ENCODE measurements around the gene ATP2B3. TPM values are rescaled to one million over a fixed set of nuclear protein-coding genes. Genes with fewer than 3 reads are reported as not detected.
A peak's percentile ranks its signal among the peaks of the same experiment; 100 is the strongest.

The ATP2B3 gene
- polyA plus RNA-seq, 1 donor (not counting 4 experiments of a cell fraction or from before 2014, with no cell fraction given) = not detected

- no peak overlapping the region for H2AFZ ChIP-seq (ENCODE audit: control insufficient read depth, low read length)
- H3K9ac ChIP-seq (ENCODE audit: control insufficient read depth, extremely low read depth, insufficient read depth, low read length) = no peak overlapping the region
- H3K36me3 ChIP-seq (ENCODE audit: control insufficient read depth in 2 of 2, extremely low read depth in 1 of 2, insufficient read depth in 2 of 2, low read length in 2 of 2) = no peaks in the 10 kb centered on the region
- TF ChIP-seq, protein P1, sequence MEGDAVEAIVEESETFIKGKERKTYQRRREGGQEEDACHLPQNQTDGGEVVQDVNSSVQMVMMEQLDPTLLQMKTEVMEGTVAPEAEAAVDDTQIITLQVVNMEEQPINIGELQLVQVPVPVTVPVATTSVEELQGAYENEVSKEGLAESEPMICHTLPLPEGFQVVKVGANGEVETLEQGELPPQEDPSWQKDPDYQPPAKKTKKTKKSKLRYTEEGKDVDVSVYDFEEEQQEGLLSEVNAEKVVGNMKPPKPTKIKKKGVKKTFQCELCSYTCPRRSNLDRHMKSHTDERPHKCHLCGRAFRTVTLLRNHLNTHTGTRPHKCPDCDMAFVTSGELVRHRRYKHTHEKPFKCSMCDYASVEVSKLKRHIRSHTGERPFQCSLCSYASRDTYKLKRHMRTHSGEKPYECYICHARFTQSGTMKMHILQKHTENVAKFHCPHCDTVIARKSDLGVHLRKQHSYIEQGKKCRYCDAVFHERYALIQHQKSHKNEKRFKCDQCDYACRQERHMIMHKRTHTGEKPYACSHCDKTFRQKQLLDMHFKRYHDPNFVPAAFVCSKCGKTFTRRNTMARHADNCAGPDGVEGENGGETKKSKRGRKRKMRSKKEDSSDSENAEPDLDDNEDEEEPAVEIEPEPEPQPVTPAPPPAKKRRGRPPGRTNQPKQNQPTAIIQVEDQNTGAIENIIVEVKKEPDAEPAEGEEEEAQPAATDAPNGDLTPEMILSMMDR (optimal IDR thresholded peaks at IDR 0.05 in 1 of 3, IDR thresholded peaks at IDR 0.05 in 1 of 3, conservative IDR thresholded peaks at IDR 0.05 in 1 of 3; ENCODE audit: extremely low read depth in 1 of 3, insufficient read depth in 2 of 3, low read length in 3 of 3) = peak in 2 of 3 experiments; percentile 81 to 90
- TF ChIP-seq EZH2 (IDR thresholded peaks at IDR 0.05; ENCODE audit: low read length) = no peak
- H3K9me1 ChIP-seq (ENCODE audit: control insufficient read depth, extremely low read depth, insufficient read depth, low read length) = no peaks in the 10 kb centered on the region
- no peaks in the 10 kb centered on the region for H4K20me1 ChIP-seq (ENCODE audit: control insufficient read depth, extremely low read depth, insufficient read depth, low read length)
- H3K79me2 ChIP-seq (ENCODE audit: control insufficient read depth, insufficient read depth, low read length) = no peaks in the 10 kb centered on the region
- no peak overlapping the region for H3K27ac ChIP-seq (ENCODE audit: control insufficient read depth, insufficient read depth, low read length)
- FAIRE-seq (no peak), DNase-seq (ENCODE audit: low read depth, low spot score) (peak; percentile 9)
- dilution Hi-C loops (cut with MboI; ENCODE audit: extremely low pct_ligation_motif_present, low sequenced_read_pairs) = no loop called here
- no peaks in the 10 kb centered on the region for H3K4me1 ChIP-seq (ENCODE audit: control insufficient read depth, extremely low read depth, insufficient read depth, low read length)
- no peak overlapping the region for H3K4me2 ChIP-seq (ENCODE audit: control insufficient read depth, extremely low read depth, insufficient read depth, low read depth, low read length)
- no peak overlapping the region for H3K4me3 ChIP-seq (ENCODE audit: control insufficient read depth in 2 of 3, extremely low read depth in 1 of 3, insufficient read depth in 2 of 3, low read depth in 1 of 3, low read length in 3 of 3)
- peaks cover 5% of the 10 kb centered on the region for H3K27me3 ChIP-seq (ENCODE audit: control insufficient read depth, extremely low read depth, insufficient read depth, low read length)
- no peaks in the 10 kb centered on the region for H3K9me3 ChIP-seq (ENCODE audit: control insufficient read depth, low read depth, low read length)
Measured at GRCh38 chrX:153539171-153539978, 21.9 kb downstream of the ATP2B3 start.

- Histone ChIP-seq H3K4me1 (ENCODE audit: control insufficient read depth, extremely low read depth, insufficient read depth, low read length) (no peaks in the 10 kb centered on the region), H3K79me2 (ENCODE audit: control insufficient read depth, insufficient read depth, low read length) (no peaks in the 10 kb centered on the region), H4K20me1 (ENCODE audit: control insufficient read depth, extremely low read depth, insufficient read depth, low read length) (no peaks in the 10 kb centered on the region), H3K4me2 (ENCODE audit: control insufficient read depth, extremely low read depth, insufficient read depth, low read depth, low read length) (no peak overlapping the region), H3K9ac (ENCODE audit: control insufficient read depth, extremely low read depth, insufficient read depth, low read length) (no peak overlapping the region), H3K27ac (ENCODE audit: control insufficient read depth, insufficient read depth, low read length) (no peak overlapping the region), H3K36me3 (ENCODE audit: control insufficient read depth in 2 of 2, extremely low read depth in 1 of 2, insufficient read depth in 2 of 2, low read length in 2 of 2) (no peaks in the 10 kb centered on the region), H2AFZ (ENCODE audit: control insufficient read depth, low read length) (no peak overlapping the region), H3K9me1 (ENCODE audit: control insufficient read depth, extremely low read depth, insufficient read depth, low read length) (no peaks in the 10 kb centered on the region), H3K27me3 (ENCODE audit: control insufficient read depth, extremely low read depth, insufficient read depth, low read length) (peaks cover 5% of the 10 kb centered on the region), H3K9me3 (ENCODE audit: control insufficient read depth, low read depth, low read length) (no peaks in the 10 kb centered on the region), H3K4me3 (ENCODE audit: control insufficient read depth in 2 of 3, extremely low read depth in 1 of 3, insufficient read depth in 2 of 3, low read depth in 1 of 3, low read length in 3 of 3) (no peak overlapping the region)
- FAIRE-seq (no peak), DNase-seq (ENCODE audit: low read depth, low spot score) (no peak)
- TF ChIP-seq, protein P1 (optimal IDR thresholded peaks at IDR 0.05 in 1 of 3, IDR thresholded peaks at IDR 0.05 in 1 of 3, conservative IDR thresholded peaks at IDR 0.05 in 1 of 3; ENCODE audit: extremely low read depth in 1 of 3, insufficient read depth in 2 of 3, low read length in 3 of 3) = no peak
- no peak for TF ChIP-seq EZH2 (IDR thresholded peaks at IDR 0.05; ENCODE audit: low read length)
- dilution Hi-C loops (cut with MboI; ENCODE audit: extremely low pct_ligation_motif_present, low sequenced_read_pairs) = no loop called here
Measured at GRCh38 chrX:153539979-153540358, 22.5 kb downstream of the ATP2B3 start.

Data from keratinocyte (primary cell).